ENCODE results near the gene DTD1. TPM values are rescaled to one million over a fixed set of nuclear protein-coding genes. Genes with fewer than 3 reads are reported as not detected.
A peak's percentile ranks its signal among the peaks of the same experiment; 100 is the strongest.

The DTD1 gene
- total and polyA plus RNA-seq, 2 of the 13 experiments (the other 11 are each of a cell fraction or from before 2014, with no cell fraction given) = 41.2 to 79.3 TPM

DNA sequence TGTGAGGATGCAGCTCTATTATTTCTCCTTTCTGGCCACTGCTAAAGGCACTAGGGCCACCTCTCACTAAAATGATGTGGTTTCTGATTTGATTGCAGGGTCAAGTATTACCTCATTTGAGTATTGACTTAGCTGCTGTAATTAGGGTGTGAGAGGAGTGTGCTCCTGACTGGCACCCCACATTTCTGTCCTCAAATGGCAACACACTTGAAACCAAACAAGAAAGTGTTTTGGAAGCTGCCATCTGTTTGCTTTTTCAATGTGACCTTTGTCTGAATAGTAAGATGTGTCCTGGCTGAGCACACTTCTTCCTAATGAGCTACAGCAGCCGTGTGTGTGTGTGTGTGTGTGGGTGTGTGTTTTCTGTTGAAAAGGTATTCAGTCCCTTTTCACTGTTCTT lies 162.9 kb downstream of the DTD1 start (continued):
- no peak for TF ChIP-seq FOXP1 (IDR thresholded peaks at IDR 0.05)
- 0 out of 2 replicates have a peak, but pooled peaks have one; percentile 44 for TF ChIP-seq FOXP1 (CRISPR knock-in tag; IDR thresholded peaks at IDR 0.05)
- TF ChIP-seq, protein P1, sequence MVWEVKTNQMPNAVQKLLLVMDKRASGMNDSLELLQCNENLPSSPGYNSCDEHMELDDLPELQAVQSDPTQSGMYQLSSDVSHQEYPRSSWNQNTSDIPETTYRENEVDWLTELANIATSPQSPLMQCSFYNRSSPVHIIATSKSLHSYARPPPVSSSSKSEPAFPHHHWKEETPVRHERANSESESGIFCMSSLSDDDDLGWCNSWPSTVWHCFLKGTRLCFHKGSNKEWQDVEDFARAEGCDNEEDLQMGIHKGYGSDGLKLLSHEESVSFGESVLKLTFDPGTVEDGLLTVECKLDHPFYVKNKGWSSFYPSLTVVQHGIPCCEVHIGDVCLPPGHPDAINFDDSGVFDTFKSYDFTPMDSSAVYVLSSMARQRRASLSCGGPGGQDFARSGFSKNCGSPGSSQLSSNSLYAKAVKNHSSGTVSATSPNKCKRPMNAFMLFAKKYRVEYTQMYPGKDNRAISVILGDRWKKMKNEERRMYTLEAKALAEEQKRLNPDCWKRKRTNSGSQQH (CRISPR knock-in tag; IDR thresholded peaks at IDR 0.05; ENCODE audit: low read depth) = no peak
- no peak for TF ChIP-seq KLF12 (CRISPR knock-in tag; IDR thresholded peaks at IDR 0.05; ENCODE audit: borderline replicate concordance)
- TF ChIP-seq GFI1 (CRISPR knock-in tag; IDR thresholded peaks at IDR 0.05; ENCODE audit: borderline replicate concordance) = no peak
- no peak for TF ChIP-seq MED8 (CRISPR knock-in tag; IDR thresholded peaks at IDR 0.05; ENCODE audit: insufficient replicate concordance)
- TF ChIP-seq, protein P2, sequence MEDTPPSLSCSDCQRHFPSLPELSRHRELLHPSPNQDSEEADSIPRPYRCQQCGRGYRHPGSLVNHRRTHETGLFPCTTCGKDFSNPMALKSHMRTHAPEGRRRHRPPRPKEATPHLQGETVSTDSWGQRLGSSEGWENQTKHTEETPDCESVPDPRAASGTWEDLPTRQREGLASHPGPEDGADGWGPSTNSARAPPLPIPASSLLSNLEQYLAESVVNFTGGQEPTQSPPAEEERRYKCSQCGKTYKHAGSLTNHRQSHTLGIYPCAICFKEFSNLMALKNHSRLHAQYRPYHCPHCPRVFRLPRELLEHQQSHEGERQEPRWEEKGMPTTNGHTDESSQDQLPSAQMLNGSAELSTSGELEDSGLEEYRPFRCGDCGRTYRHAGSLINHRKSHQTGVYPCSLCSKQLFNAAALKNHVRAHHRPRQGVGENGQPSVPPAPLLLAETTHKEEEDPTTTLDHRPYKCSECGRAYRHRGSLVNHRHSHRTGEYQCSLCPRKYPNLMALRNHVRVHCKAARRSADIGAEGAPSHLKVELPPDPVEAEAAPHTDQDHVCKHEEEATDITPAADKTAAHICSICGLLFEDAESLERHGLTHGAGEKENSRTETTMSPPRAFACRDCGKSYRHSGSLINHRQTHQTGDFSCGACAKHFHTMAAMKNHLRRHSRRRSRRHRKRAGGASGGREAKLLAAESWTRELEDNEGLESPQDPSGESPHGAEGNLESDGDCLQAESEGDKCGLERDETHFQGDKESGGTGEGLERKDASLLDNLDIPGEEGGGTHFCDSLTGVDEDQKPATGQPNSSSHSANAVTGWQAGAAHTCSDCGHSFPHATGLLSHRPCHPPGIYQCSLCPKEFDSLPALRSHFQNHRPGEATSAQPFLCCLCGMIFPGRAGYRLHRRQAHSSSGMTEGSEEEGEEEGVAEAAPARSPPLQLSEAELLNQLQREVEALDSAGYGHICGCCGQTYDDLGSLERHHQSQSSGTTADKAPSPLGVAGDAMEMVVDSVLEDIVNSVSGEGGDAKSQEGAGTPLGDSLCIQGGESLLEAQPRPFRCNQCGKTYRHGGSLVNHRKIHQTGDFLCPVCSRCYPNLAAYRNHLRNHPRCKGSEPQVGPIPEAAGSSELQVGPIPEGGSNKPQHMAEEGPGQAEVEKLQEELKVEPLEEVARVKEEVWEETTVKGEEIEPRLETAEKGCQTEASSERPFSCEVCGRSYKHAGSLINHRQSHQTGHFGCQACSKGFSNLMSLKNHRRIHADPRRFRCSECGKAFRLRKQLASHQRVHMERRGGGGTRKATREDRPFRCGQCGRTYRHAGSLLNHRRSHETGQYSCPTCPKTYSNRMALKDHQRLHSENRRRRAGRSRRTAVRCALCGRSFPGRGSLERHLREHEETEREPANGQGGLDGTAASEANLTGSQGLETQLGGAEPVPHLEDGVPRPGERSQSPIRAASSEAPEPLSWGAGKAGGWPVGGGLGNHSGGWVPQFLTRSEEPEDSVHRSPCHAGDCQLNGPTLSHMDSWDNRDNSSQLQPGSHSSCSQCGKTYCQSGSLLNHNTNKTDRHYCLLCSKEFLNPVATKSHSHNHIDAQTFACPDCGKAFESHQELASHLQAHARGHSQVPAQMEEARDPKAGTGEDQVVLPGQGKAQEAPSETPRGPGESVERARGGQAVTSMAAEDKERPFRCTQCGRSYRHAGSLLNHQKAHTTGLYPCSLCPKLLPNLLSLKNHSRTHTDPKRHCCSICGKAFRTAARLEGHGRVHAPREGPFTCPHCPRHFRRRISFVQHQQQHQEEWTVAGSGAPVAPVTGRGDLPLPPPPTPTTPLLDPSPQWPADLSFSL (CRISPR knock-in tag; IDR thresholded peaks at IDR 0.05) = peak; percentile 84
- TF ChIP-seq, protein P3, sequence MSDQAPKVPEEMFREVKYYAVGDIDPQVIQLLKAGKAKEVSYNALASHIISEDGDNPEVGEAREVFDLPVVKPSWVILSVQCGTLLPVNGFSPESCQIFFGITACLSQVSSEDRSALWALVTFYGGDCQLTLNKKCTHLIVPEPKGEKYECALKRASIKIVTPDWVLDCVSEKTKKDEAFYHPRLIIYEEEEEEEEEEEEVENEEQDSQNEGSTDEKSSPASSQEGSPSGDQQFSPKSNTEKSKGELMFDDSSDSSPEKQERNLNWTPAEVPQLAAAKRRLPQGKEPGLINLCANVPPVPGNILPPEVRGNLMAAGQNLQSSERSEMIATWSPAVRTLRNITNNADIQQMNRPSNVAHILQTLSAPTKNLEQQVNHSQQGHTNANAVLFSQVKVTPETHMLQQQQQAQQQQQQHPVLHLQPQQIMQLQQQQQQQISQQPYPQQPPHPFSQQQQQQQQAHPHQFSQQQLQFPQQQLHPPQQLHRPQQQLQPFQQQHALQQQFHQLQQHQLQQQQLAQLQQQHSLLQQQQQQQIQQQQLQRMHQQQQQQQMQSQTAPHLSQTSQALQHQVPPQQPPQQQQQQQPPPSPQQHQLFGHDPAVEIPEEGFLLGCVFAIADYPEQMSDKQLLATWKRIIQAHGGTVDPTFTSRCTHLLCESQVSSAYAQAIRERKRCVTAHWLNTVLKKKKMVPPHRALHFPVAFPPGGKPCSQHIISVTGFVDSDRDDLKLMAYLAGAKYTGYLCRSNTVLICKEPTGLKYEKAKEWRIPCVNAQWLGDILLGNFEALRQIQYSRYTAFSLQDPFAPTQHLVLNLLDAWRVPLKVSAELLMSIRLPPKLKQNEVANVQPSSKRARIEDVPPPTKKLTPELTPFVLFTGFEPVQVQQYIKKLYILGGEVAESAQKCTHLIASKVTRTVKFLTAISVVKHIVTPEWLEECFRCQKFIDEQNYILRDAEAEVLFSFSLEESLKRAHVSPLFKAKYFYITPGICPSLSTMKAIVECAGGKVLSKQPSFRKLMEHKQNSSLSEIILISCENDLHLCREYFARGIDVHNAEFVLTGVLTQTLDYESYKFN (CRISPR knock-in tag; conservative IDR thresholded peaks at IDR 0.05) = 0 out of 2 replicates have a peak, but pooled peaks have one; percentile 38
- 0 out of 4 replicates have a peak, but pooled peaks of 1 of the 2 experiments have one; percentile 20 for TF ChIP-seq NR2F1 (CRISPR knock-in tag; IDR thresholded peaks at IDR 0.05)
- no peak for TF ChIP-seq LCORL (IDR thresholded peaks at IDR 0.05)
- 0 out of 2 replicates have a peak, but pooled peaks have one; percentile 29 for TF ChIP-seq LCORL (CRISPR knock-in tag; IDR thresholded peaks at IDR 0.05)
- no peak for TF ChIP-seq RBFOX2 (IDR thresholded peaks at IDR 0.05; ENCODE audit: low read depth, low read length)
- TF ChIP-seq, protein P4, sequence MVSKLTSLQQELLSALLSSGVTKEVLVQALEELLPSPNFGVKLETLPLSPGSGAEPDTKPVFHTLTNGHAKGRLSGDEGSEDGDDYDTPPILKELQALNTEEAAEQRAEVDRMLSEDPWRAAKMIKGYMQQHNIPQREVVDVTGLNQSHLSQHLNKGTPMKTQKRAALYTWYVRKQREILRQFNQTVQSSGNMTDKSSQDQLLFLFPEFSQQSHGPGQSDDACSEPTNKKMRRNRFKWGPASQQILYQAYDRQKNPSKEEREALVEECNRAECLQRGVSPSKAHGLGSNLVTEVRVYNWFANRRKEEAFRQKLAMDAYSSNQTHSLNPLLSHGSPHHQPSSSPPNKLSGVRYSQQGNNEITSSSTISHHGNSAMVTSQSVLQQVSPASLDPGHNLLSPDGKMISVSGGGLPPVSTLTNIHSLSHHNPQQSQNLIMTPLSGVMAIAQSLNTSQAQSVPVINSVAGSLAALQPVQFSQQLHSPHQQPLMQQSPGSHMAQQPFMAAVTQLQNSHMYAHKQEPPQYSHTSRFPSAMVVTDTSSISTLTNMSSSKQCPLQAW (CRISPR knock-in tag; IDR thresholded peaks at IDR 0.05) = no peak
- no peak for TF ChIP-seq POLR2AphosphoS5 (IDR thresholded peaks at IDR 0.05; ENCODE audit: low read depth, low read length)
- TF ChIP-seq ZNF724P (CRISPR knock-in tag; IDR thresholded peaks at IDR 0.05; ENCODE audit: borderline replicate concordance) = no peak
- no peak for TF ChIP-seq HNF4A (CRISPR knock-in tag; IDR thresholded peaks at IDR 0.05)
- TF ChIP-seq ATF7-NPFF (CRISPR knock-in tag; IDR thresholded peaks at IDR 0.05; ENCODE audit: low read depth) = no peak
- TF ChIP-seq MLLT10 (CRISPR knock-in tag; IDR thresholded peaks at IDR 0.05) = no peak
